Nephron progenitor cell (in vitro differentiated cells): ENCODE results near the gene KIAA0753.

Experiments used
- DNase-seq: peaks from one replicate; pipeline ENCODE4 v3.0.0; 2021
- H3K27ac Mint-ChIP-seq: 2 replicates; pipeline ENCODE4 v1.8.0; 2021; ENCODE audit warnings: mild to moderate bottlenecking, moderate library complexity, mixed read lengths
- H3K27me3 Mint-ChIP-seq: 2 replicates; pipeline ENCODE4 v1.8.0; 2021; ENCODE audit warnings: mild to moderate bottlenecking, low read depth, mixed read lengths; ENCODE audit not compliant: poor library complexity
- H3K36me3 Mint-ChIP-seq: 2 replicates; pipeline ENCODE4 v1.8.0; 2021; ENCODE audit warnings: low read depth, mixed read lengths
- H3K4me1 Mint-ChIP-seq: 2 replicates; pipeline ENCODE4 v1.8.0; 2021; ENCODE audit warnings: mixed read lengths
- H3K4me3 Mint-ChIP-seq: 2 replicates; pipeline ENCODE4 v1.8.0; 2021; ENCODE audit warnings: mild to moderate bottlenecking, moderate library complexity, mixed read lengths
- H3K9me3 Mint-ChIP-seq: 2 replicates; pipeline ENCODE4 v1.8.0; 2021; ENCODE audit warnings: mild to moderate bottlenecking, moderate library complexity, mixed read lengths
- CTCF ChIP-seq: fragments of 200-600 bp; sonication (generic); IDR thresholded peaks from 2 replicates; pipeline ENCODE4 v1.5.0; 2021; ENCODE audit warnings: antibody characterized with exemption

Gene KIAA0753

GRCh38 chr17:6651919-6652452 lies 11.5 kb upstream of the KIAA0753 start:
- Mint-ChIP-seq H3K9me3 (no peaks in the 10 kb centered on the region), H3K4me1 (peaks cover 64% of the 10 kb centered on the region)

GRCh38 chr17:6651354-6651918 lies 10.9 kb upstream of the KIAA0753 start, which contains the start of the genes C17orf100 and MED31:
TSS of gene C17orf100 (plus strand) at chr17:6651762. CDS start at chr17:6651914, 152 bp downstream.
TSS of gene MED31 (minus strand) at chr17:6651605. CDS start at chr17:6651528, 77 bp downstream.
- no peaks in the 10 kb centered on the region for H3K9me3 Mint-ChIP-seq
- peak within 1 kb of the TSS; percentile 98 for H3K4me3 Mint-ChIP-seq
- peak within 1 kb of the TSS; percentile 100 for H3K27ac Mint-ChIP-seq
- DNase-seq, result peak; percentile 97
- TF ChIP-seq CTCF, result no peak
- peaks cover 64% of the 10 kb centered on the region for H3K4me1 Mint-ChIP-seq
- peaks cover 47% of the 10 kb centered on the region for H3K27me3 Mint-ChIP-seq
- peaks cover 22% of the 10 kb centered on the region for H3K36me3 Mint-ChIP-seq

More at GRCh38 chr17:6651919-6652452, 11.5 kb upstream of the KIAA0753 start:
- TF ChIP-seq CTCF, result no peak
- no peak for DNase-seq
- H3K4me3 Mint-ChIP-seq, result peak overlapping the region; percentile 67
- peaks cover 53% of the 10 kb centered on the region for H3K27me3 Mint-ChIP-seq
- H3K36me3 Mint-ChIP-seq, result peaks cover 19% of the 10 kb centered on the region
- H3K27ac Mint-ChIP-seq, result no peak overlapping the region

- no peak overlapping the region for H3K27ac Mint-ChIP-seq
- H3K36me3 Mint-ChIP-seq, result peaks cover 36% of the 10 kb centered on the region
- no peak overlapping the region for H3K4me3 Mint-ChIP-seq
- H3K4me1 Mint-ChIP-seq, result peaks cover 32% of the 10 kb centered on the region
- H3K9me3 Mint-ChIP-seq, result no peaks in the 10 kb centered on the region
- peaks cover 14% of the 10 kb centered on the region for H3K27me3 Mint-ChIP-seq
- DNase-seq, result no peak
- TF ChIP-seq CTCF, result no peak
Measured at GRCh38 chr17:6648181-6648580, 7.7 kb upstream of the KIAA0753 start.

GRCh38 chr17:6643451-6644125 lies 3.1 kb upstream of the KIAA0753 start:
- Mint-ChIP-seq H3K27ac (no peak overlapping the region), H3K9me3 (no peaks in the 10 kb centered on the region), H3K27me3 (no peaks in the 10 kb centered on the region), H3K36me3 (peaks cover 26% of the 10 kb centered on the region), H3K4me1 (peaks cover 28% of the 10 kb centered on the region), H3K4me3 (no peak overlapping the region)
- TF ChIP-seq CTCF, result no peak
- DNase-seq, result no peak

GRCh38 chr17:6642592-6642991 lies 2.1 kb upstream of the KIAA0753 start:
- Mint-ChIP-seq H3K27me3 (no peaks in the 10 kb centered on the region), H3K27ac (no peak overlapping the region), H3K9me3 (no peaks in the 10 kb centered on the region), H3K4me3 (peak overlapping the region; percentile 92), H3K36me3 (peaks cover 20% of the 10 kb centered on the region), H3K4me1 (peaks cover 37% of the 10 kb centered on the region)
- no peak for TF ChIP-seq CTCF
- no peak for DNase-seq
